SK-N-SH (cell line): ENCODE results near the gene DDIT4.

Experiments
- CHD2 ChIP-seq: fragments of 150-350 bp; IDR thresholded peaks from 2 replicates; pipeline ENCODE4 v1.6.1; 2018; ENCODE audit warnings: low read length; ENCODE audit not compliant: partially characterized antibody
- CTCF ChIP-seq: fragments of 200-600 bp; sonication (generic); IDR thresholded peaks from 2 replicates; pipeline ENCODE4 v1.6.1; 2017; ENCODE audit warnings: antibody characterized with exemption, mild to moderate bottlenecking, moderate library complexity
- EP300 ChIP-seq, 2 experiments: IDR thresholded peaks; 2 replicates each; pipeline versions ENCODE4 v1.4.0 to v1.6.1; 2012; ENCODE audit warnings: borderline replicate concordance in 1 of 2, low read depth in 1 of 2, low read length in 1 of 2
- FOXM1 ChIP-seq: IDR thresholded peaks from 2 replicates; pipeline ENCODE4 v1.4.0; 2012; ENCODE audit warnings: low read depth, mild to moderate bottlenecking
- NFIC ChIP-seq: IDR thresholded peaks from 2 replicates; pipeline ENCODE4 v1.4.0; 2012; ENCODE audit warnings: borderline replicate concordance
- NRF1 ChIP-seq: IDR thresholded peaks from 2 replicates; pipeline ENCODE4 v1.6.1; 2012; ENCODE audit warnings: low read depth, mild to moderate bottlenecking, low read length
- POLR2AphosphoS5 ChIP-seq: IDR thresholded peaks from 2 replicates; pipeline ENCODE4 v1.6.1; 2012; ENCODE audit warnings: low read depth, low read length
- RFX5 ChIP-seq: IDR thresholded peaks from 2 replicates; pipeline ENCODE4 v1.6.1; 2012; ENCODE audit warnings: mild to moderate bottlenecking, improper control_type of control experiment, low read length
- SMC3 ChIP-seq: IDR thresholded peaks from 2 replicates; pipeline ENCODE4 v1.6.1; 2012; ENCODE audit warnings: low read depth, low read length, improper control_type of control experiment
- TAF1 ChIP-seq: IDR thresholded peaks from 2 replicates; pipeline ENCODE4 v1.6.1; 2012; ENCODE audit warnings: low read depth, mild to moderate bottlenecking, low read length, moderate library complexity, borderline replicate concordance
- TCF12 ChIP-seq: IDR thresholded peaks from 2 replicates; pipeline ENCODE4 v1.4.0; 2012
- TEAD4 ChIP-seq: IDR thresholded peaks from 2 replicates; pipeline ENCODE4 v1.4.0; 2012; ENCODE audit warnings: mild to moderate bottlenecking, borderline replicate concordance; ENCODE audit not compliant: insufficient read depth
- YY1 ChIP-seq: IDR thresholded peaks from 2 replicates; pipeline ENCODE4 v1.4.0; 2012; ENCODE audit warnings: low read depth, mild to moderate bottlenecking

- no peak for TF ChIP-seq CHD2
- TF ChIP-seq POLR2AphosphoS5: no peak
- no peak for TF ChIP-seq CTCF
- TF ChIP-seq YY1: no peak
- TF ChIP-seq TEAD4: no peak
- TF ChIP-seq EP300 (IDR thresholded peaks at IDR 0.05; ENCODE audit: borderline replicate concordance in 1 of 2, low read depth in 1 of 2, low read length in 1 of 2): no peak
- TF ChIP-seq FOXM1: no peak
- no peak for TF ChIP-seq NRF1
- TF ChIP-seq SMC3: no peak
- TF ChIP-seq TCF12: no peak
- TF ChIP-seq TAF1: no peak
- no peak for TF ChIP-seq RFX5
- no peak for TF ChIP-seq NFIC
These were observed 41.3 kb downstream of the DDIT4 start for GRCh38 chr10:72315054-72315453.
